GM19240 (cell line): ENCODE measurements around the gene MICAL3.

Source experiments
- DNase-seq: peaks from one replicate; pipeline ENCODE4 v3.0.0; 2011; ENCODE audit warnings: low spot score; ENCODE audit not compliant: insufficient read length

MICAL3 gene

GRCh38 chr22:17873116-17873515 lies 151.2 kb downstream of the MICAL3 start:
- DNase-seq = no peak

- DNase-seq = no peak
These were observed 151.9 kb downstream of the MICAL3 start for GRCh38 chr22:17872471-17872870.

- no peak for DNase-seq
These were observed 152.5 kb downstream of the MICAL3 start for GRCh38 chr22:17871726-17872458.

GRCh38 chr22:17870407-17870806 lies 154.0 kb downstream of the MICAL3 start:
- no peak for DNase-seq

GRCh38 chr22:17869285-17870096 lies 154.9 kb downstream of the MICAL3 start:
- no peak for DNase-seq

- no peak for DNase-seq
These were observed 155.6 kb downstream of the MICAL3 start for GRCh38 chr22:17868771-17869170.

- DNase-seq = no peak
These were observed 157.1 kb downstream of the MICAL3 start for GRCh38 chr22:17867160-17867785.

- DNase-seq = no peak
These were observed 157.7 kb downstream of the MICAL3 start for GRCh38 chr22:17866621-17867020.

- no peak for DNase-seq
These were observed 158.2 kb downstream of the MICAL3 start for GRCh38 chr22:17866127-17866526.

GRCh38 chr22:17865183-17866055 lies 158.9 kb downstream of the MICAL3 start:
- DNase-seq = no peak

- no peak for DNase-seq
These were observed 159.8 kb downstream of the MICAL3 start for GRCh38 chr22:17864398-17865182.

GRCh38 chr22:17862646-17863181 lies 161.6 kb downstream of the MICAL3 start:
- DNase-seq = no peak

GRCh38 chr22:17861909-17862308 lies 162.5 kb downstream of the MICAL3 start:
- DNase-seq = no peak

- DNase-seq = no peak
These were observed 164.0 kb downstream of the MICAL3 start for GRCh38 chr22:17860220-17860965.

- no peak for DNase-seq
These were observed 166.3 kb downstream of the MICAL3 start for GRCh38 chr22:17858033-17858432.

- DNase-seq = no peak
These were observed 168.6 kb downstream of the MICAL3 start for GRCh38 chr22:17855572-17856290.

GRCh38 chr22:17853073-17853472 lies 171.3 kb downstream of the MICAL3 start:
- no peak for DNase-seq

GRCh38 chr22:17851759-17852158 lies 172.6 kb downstream of the MICAL3 start:
- DNase-seq = no peak
